Vagina (tissue), 2 donors: ENCODE results near the gene POR.

Experiments
- CTCF ChIP-seq, 3 experiments: fragments of 450-650 bp in 2 of 3; fragments of 200-600 bp in 1 of 3; sonication (generic) in 1 of 3; IDR thresholded peaks; one replicate each; pipeline ENCODE4 v1.5.1; 2017 to 2019; ENCODE audit warnings: antibody characterized with exemption in 3 of 3, mild to moderate bottlenecking in 2 of 3, moderate library complexity in 2 of 3
- POLR2AphosphoS5 ChIP-seq, 2 donors: sonication (generic); formaldehyde crosslinking; IDR thresholded peaks; one replicate each; pipeline ENCODE4 v1.9.0; 2017; ENCODE audit warnings: antibody characterized with exemption in 2 of 2, mild to moderate bottlenecking in 2 of 2, low read depth in 1 of 2; ENCODE audit not compliant: insufficient read depth in 1 of 2

GRCh38 chr7:75977743-75978142, 62.8 kb downstream of the POR start:
- TF ChIP-seq POLR2AphosphoS5 (IDR thresholded peaks at IDR 0.05; ENCODE audit: insufficient read depth in 1 of 2, low read depth in 1 of 2) = no peak
- no peak for TF ChIP-seq CTCF (IDR thresholded peaks at IDR 0.05)
